GM23248 (cell line): ENCODE data around the gene PARD3B. TPM values are rescaled to one million over a fixed set of nuclear protein-coding genes. Genes with fewer than 3 reads are reported as not detected.

Source experiments
- DNase-seq: peaks from one replicate; pipeline ENCODE4 v3.0.0-alpha.2; 2015
- H2AFZ ChIP-seq: fragments of 200-600 bp; sonication (generic); 2 replicates; pipeline ENCODE4 v1.6.1; 2016; ENCODE audit warnings: antibody characterized with exemption
- H3F3A ChIP-seq: fragments of 200-600 bp; sonication (generic); 2 replicates; pipeline ENCODE4 v1.6.1; 2016; ENCODE audit warnings: mild to moderate bottlenecking, antibody characterized with exemption, mixed run types; ENCODE audit not compliant: insufficient read depth
- H3K27ac ChIP-seq: fragments of 200-600 bp; sonication (generic); 2 replicates; pipeline ENCODE4 v1.5.1; 2016; ENCODE audit warnings: mild to moderate bottlenecking
- H3K27me3 ChIP-seq: fragments of 200-600 bp; sonication (generic); replicated peaks from 2 replicates; pipeline ENCODE4 v1.6.1; 2016; ENCODE audit warnings: mild to moderate bottlenecking; ENCODE audit not compliant: insufficient read depth
- H3K36me3 ChIP-seq: fragments of 200-600 bp; sonication (generic); 2 replicates; pipeline ENCODE4 v1.6.1; 2016; ENCODE audit warnings: low read depth, mild to moderate bottlenecking
- H3K4me1 ChIP-seq: fragments of 200-600 bp; sonication (generic); 2 replicates; pipeline ENCODE4 v1.6.1; 2016; ENCODE audit warnings: mild to moderate bottlenecking; ENCODE audit not compliant: insufficient read depth
- H3K4me2 ChIP-seq: fragments of 200-600 bp; sonication (generic); one replicate; pipeline ENCODE4 v1.6.1; 2016; ENCODE audit warnings: mild to moderate bottlenecking; ENCODE audit not compliant: unreplicated experiment
- H3K4me3 ChIP-seq: fragments of 200-600 bp; sonication (generic); 2 replicates; pipeline ENCODE4 v1.5.1; 2016; ENCODE audit warnings: mild to moderate bottlenecking
- H3K79me2 ChIP-seq: fragments of 200-600 bp; sonication (generic); 2 replicates; pipeline ENCODE4 v1.6.1; 2016; ENCODE audit warnings: mild to moderate bottlenecking; ENCODE audit not compliant: insufficient read depth
- H3K9ac ChIP-seq: fragments of 200-600 bp; sonication (generic); 2 replicates; pipeline ENCODE4 v1.6.1; 2016; ENCODE audit warnings: mild to moderate bottlenecking
- H3K9me2 ChIP-seq: fragments of 200-600 bp; sonication (generic); 2 replicates; pipeline ENCODE4 v1.6.1; 2016; ENCODE audit warnings: mixed run types, mild to moderate bottlenecking, moderate library complexity; ENCODE audit not compliant: insufficient read depth
- H3K9me3 ChIP-seq: fragments of 200-600 bp; sonication (generic); one replicate; pipeline ENCODE4 v1.6.1; 2017; ENCODE audit warnings: low read depth
- H4K20me1 ChIP-seq: fragments of 200-600 bp; sonication (generic); 2 replicates; pipeline ENCODE4 v1.6.0; 2016; ENCODE audit not compliant: insufficient read depth
- EZH2 ChIP-seq: fragments of 200-600 bp; sonication (generic); IDR thresholded peaks from 2 replicates; pipeline ENCODE4 v1.6.1; 2018; ENCODE audit warnings: antibody characterized with exemption, mild to moderate bottlenecking; ENCODE audit not compliant: insufficient read depth, poor library complexity, severe bottlenecking
- EZH2phosphoT487 ChIP-seq: fragments of 200-600 bp; sonication (generic); IDR thresholded peaks from 2 replicates; pipeline ENCODE4 v1.6.1; 2018; ENCODE audit warnings: antibody characterized with exemption, moderate library complexity, mild to moderate bottlenecking, low read depth; ENCODE audit not compliant: insufficient read depth
- WGBS, 2 experiments: methylation state at CpG; one replicate each; pipeline ENCODE4 v1.1.6; 2015 to 2017; ENCODE audit warnings: low lambda C conversion rate in 2 of 2, low coverage in 1 of 2; ENCODE audit errors: missing lambda C conversion rate in 2 of 2; 5-methylcytosine and 5-hydroxymethylcytosine counted together
- in situ Hi-C: fragments of 300-500 bp; cut with MboI; formaldehyde crosslinking; loops from 2 replicates; pipeline ENCODE4 v1.15.0; 2020
- polyA plus RNA-seq: library from polyadenylated mRNA; unstranded; fragments of >200 nt; fragmentation: Nextera tagmentation; extraction: Ambion mirVana; gene quantifications from 2 replicates; pipeline ENCODE4 v1.2.1, GENCODE V29; 2016
- total RNA-seq: library from RNA; depleted of rRNA; stranded (reverse); fragments of >200 nt; shearing (Covaris generic); gene quantifications from 2 replicates; pipeline ENCODE4 v1.2.3, GENCODE V29; 2014

The PARD3B gene
- total and polyA plus RNA-seq, 2 experiments from 2014 or later, result 2.5 to 6.9 TPM

- no peaks in the 10 kb centered on the region for H3F3A ChIP-seq
- H3K4me2 ChIP-seq, result peak overlapping the region; percentile 19
- WGBS, 2 experiments, result 14 to 17% methylated on average over 1 of the region's 1 CpG
- no peak overlapping the region for H3K4me3 ChIP-seq
- H2AFZ ChIP-seq, result no peak overlapping the region
- H3K27me3 ChIP-seq, result no peaks in the 10 kb centered on the region
- H3K79me2 ChIP-seq, result no peaks in the 10 kb centered on the region
- H3K27ac ChIP-seq, result no peak overlapping the region
- DNase-seq, result no peak
- H3K9me3 ChIP-seq, result no peaks in the 10 kb centered on the region
- no peaks in the 10 kb centered on the region for H4K20me1 ChIP-seq
- H3K4me1 ChIP-seq, result no peaks in the 10 kb centered on the region
- TF ChIP-seq EZH2phosphoT487 (no peak), EZH2 (no peak)
- no peaks in the 10 kb centered on the region; the same call in none of the 2 replicates for H3K9me2 ChIP-seq
- no peaks in the 10 kb centered on the region for H3K36me3 ChIP-seq
- H3K9ac ChIP-seq, result no peak overlapping the region
- in situ Hi-C loops, result no loop called here
Measured at GRCh38 chr2:204958371-204958770, 413.1 kb downstream of the PARD3B start.

- in situ Hi-C loops, result no loop called here
- H3K4me1 ChIP-seq, result no peaks in the 10 kb centered on the region
- TF ChIP-seq EZH2phosphoT487 (no peak), EZH2 (no peak)
- H3K79me2 ChIP-seq, result no peaks in the 10 kb centered on the region
- no peak overlapping the region for H3K4me2 ChIP-seq
- DNase-seq, result no peak
- H3K4me3 ChIP-seq, result no peak overlapping the region
- 92 to 97% methylated on average over 3 of the region's 3 CpGs for WGBS, 2 experiments
- H3K9me2 ChIP-seq, result no peaks in the 10 kb centered on the region; the same call in none of the 2 replicates
- H3K9me3 ChIP-seq, result no peaks in the 10 kb centered on the region
- H3K36me3 ChIP-seq, result no peaks in the 10 kb centered on the region
- no peaks in the 10 kb centered on the region; the same call in 1 of the 2 replicates for H3F3A ChIP-seq
- H3K27me3 ChIP-seq, result no peaks in the 10 kb centered on the region
- no peaks in the 10 kb centered on the region for H4K20me1 ChIP-seq
- H3K27ac ChIP-seq, result no peak overlapping the region
- H2AFZ ChIP-seq, result no peak overlapping the region
- no peak overlapping the region for H3K9ac ChIP-seq
Measured at GRCh38 chr2:204964414-204964813, 419.1 kb downstream of the PARD3B start.

GRCh38 chr2:204966245-204966644, 421.0 kb downstream of the PARD3B start:
- Histone ChIP-seq H2AFZ (no peak overlapping the region), H3K27me3 (no peaks in the 10 kb centered on the region), H3K27ac (no peak overlapping the region), H4K20me1 (no peaks in the 10 kb centered on the region), H3K4me2 (no peak overlapping the region), H3K79me2 (no peaks in the 10 kb centered on the region), H3K9ac (no peak overlapping the region), H3F3A (no peaks in the 10 kb centered on the region; the same call in 1 of the 2 replicates), H3K4me3 (no peak overlapping the region), H3K9me2 (no peaks in the 10 kb centered on the region; the same call in none of the 2 replicates), H3K4me1 (no peaks in the 10 kb centered on the region), H3K9me3 (no peaks in the 10 kb centered on the region), H3K36me3 (no peaks in the 10 kb centered on the region)
- TF ChIP-seq EZH2, result no peak
- no peak for TF ChIP-seq EZH2phosphoT487
- 77 to 80% methylated on average over 5 of the region's 5 CpGs for WGBS, 2 experiments
- in situ Hi-C loops, result no loop called here
- no peak for DNase-seq

GRCh38 chr2:204967199-204967960, 422.1 kb downstream of the PARD3B start:
- Histone ChIP-seq H3K9ac (no peak overlapping the region), H3K4me2 (no peak overlapping the region), H3K27me3 (no peaks in the 10 kb centered on the region), H4K20me1 (no peaks in the 10 kb centered on the region), H3K27ac (no peak overlapping the region), H2AFZ (no peak overlapping the region), H3K4me1 (no peaks in the 10 kb centered on the region), H3K9me2 (no peaks in the 10 kb centered on the region; the same call in none of the 2 replicates), H3F3A (no peaks in the 10 kb centered on the region; the same call in 1 of the 2 replicates), H3K36me3 (no peaks in the 10 kb centered on the region), H3K79me2 (no peaks in the 10 kb centered on the region), H3K9me3 (no peaks in the 10 kb centered on the region), H3K4me3 (no peak overlapping the region)
- 73 to 74% methylated on average over 7 of the region's 7 CpGs for WGBS, 2 experiments
- TF ChIP-seq EZH2phosphoT487 (no peak), EZH2 (no peak)
- no peak for DNase-seq
- in situ Hi-C loops, result no loop called here
